ELF-1 (cell line): Measurements from ENCODE around the gene DAZAP1.

Source experiments
- DNase-seq: peaks from one replicate; pipeline ENCODE4 v3.0.0-alpha.2; 2016; ENCODE audit warnings: low read depth, low spot score

The DAZAP1 gene

GRCh38 chr19:1425102-1425837, 17.9 kb downstream of the DAZAP1 start:
- DNase-seq, result no peak

GRCh38 chr19:1425902-1426301, 18.5 kb downstream of the DAZAP1 start:
- peak; percentile 71 for DNase-seq

GRCh38 chr19:1426736-1427135, 19.4 kb downstream of the DAZAP1 start:
- DNase-seq, result no peak

GRCh38 chr19:1427221-1427920, 20.0 kb downstream of the DAZAP1 start:
- no peak for DNase-seq

- no peak for DNase-seq
Measured at GRCh38 chr19:1428738-1429391, 21.5 kb downstream of the DAZAP1 start.

- DNase-seq, result no peak
Measured at GRCh38 chr19:1429750-1430149, 22.4 kb downstream of the DAZAP1 start.

GRCh38 chr19:1430246-1430645, 22.9 kb downstream of the DAZAP1 start:
- no peak for DNase-seq

GRCh38 chr19:1431759-1432506, 24.5 kb downstream of the DAZAP1 start:
- no peak for DNase-seq

DNA sequence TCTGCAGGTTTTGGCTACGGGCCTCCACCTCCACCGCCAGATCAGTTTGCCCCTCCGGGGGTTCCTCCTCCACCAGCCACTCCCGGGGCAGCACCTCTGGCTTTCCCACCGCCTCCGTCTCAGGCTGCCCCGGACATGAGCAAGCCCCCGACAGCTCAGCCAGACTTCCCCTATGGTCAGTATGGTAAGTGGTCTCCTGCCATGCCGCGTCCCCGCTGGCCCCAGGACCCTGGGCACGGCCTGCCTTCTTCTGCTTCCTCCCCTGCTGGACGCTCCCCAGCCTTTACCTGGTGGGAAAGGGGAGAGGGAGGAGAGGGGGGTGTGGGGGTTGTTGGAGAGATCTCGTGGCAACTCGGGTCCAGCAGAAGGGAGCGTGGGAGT, 25.1 kb downstream of the DAZAP1 start:
- no peak for DNase-seq

- no peak for DNase-seq
Measured at GRCh38 chr19:1433119-1434039, 26.0 kb downstream of the DAZAP1 start.

DNA sequence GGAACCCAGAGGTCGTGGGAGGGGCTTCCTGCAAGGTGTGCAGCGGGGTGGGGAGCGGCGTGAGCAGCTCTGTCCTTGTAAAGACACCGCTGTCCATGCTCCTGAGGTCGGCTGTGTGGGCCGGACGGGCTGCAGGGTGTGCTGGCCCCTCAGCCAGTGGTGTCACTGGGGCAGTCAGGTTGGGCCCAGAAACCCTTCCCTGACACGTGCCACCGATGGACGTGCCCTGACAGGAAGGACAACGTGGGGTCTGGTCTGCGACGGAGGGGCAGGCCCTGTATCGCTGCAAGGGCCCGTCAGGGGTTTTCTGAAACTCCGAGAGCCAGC, 26.6 kb downstream of the DAZAP1 start:
- DNase-seq, result no peak

GRCh38 chr19:1434577-1435060, 27.2 kb downstream of the DAZAP1 start:
- no peak for DNase-seq

- DNase-seq, result no peak
Measured at GRCh38 chr19:1435378-1435989, 28.1 kb downstream of the DAZAP1 start.

- DNase-seq, result no peak
Measured at GRCh38 chr19:1437609-1438008, 30.2 kb downstream of the DAZAP1 start.

- peak; percentile 98 for DNase-seq
Measured at GRCh38 chr19:1438035-1438932, 30.9 kb downstream of the DAZAP1 start, which contains the start of gene RPS15. Gene RPS15 (plus strand): TSS chr19:1438396. CDS start chr19:1438426, 30 bp downstream.

DNA sequence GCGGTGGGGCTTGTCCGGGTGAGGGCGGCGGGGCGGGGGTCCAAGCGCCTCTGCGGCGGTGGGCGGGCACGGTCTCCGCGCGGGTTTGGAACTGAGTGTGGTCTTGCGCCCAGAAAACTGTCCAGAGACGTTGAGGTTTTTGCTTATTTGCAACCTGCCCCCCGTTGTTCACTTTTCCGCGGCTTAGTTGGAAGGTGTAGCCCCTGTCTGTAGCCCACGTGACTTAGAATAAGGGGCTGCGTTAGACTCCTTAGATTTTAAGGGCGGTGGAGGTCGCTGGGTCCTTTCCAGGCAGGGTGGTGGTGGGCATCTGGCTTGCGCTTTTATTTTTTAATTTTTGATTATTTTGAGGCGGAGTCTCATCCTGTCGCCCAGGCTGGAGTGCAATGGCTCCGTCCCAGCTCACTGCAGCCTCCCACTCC, 31.6 kb downstream of the DAZAP1 start:
- no peak for DNase-seq

DNA sequence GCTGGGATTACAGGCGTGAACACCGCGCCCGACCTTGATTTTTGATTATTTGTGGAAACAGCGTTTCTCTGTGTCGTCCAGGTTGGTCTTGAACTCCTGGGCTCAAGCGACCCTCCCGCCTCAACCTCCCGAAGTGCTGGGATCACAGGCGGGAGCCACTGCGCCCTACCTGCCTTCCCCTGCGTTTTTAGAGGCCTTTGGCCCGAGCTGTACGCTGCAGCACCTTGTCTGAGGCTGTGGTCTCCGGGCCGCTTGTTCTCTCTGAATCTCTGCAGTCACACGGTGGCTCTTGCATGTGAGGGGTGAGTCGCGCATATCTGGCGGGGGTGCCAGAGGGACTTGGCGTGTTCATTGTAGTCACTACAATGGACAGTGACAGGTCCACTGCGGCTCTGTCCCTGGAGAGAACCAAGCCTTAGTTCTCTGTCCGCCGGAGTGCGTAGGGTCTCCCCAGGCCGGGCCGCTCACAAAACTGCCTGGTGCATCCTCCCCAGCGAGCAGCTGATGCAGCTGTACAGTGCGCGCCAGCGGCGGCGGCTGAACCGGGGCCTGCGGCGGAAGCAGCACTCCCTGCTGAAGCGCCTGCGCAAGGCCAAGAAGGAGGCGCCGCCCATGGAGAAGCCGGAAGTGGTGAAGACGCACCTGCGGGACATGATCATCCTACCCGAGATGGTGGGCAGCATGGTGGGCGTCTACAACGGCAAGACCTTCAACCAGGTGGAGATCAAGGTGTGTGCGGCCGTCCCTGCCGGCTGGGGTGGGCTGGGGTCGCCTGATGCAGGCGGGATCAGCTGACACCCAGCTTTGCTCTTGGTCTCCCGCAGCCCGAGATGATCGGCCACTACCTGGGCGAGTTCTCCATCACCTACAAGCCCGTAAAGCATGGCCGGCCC, 32.4 kb downstream of the DAZAP1 start:
- DNase-seq, result peak; percentile 51

DNA sequence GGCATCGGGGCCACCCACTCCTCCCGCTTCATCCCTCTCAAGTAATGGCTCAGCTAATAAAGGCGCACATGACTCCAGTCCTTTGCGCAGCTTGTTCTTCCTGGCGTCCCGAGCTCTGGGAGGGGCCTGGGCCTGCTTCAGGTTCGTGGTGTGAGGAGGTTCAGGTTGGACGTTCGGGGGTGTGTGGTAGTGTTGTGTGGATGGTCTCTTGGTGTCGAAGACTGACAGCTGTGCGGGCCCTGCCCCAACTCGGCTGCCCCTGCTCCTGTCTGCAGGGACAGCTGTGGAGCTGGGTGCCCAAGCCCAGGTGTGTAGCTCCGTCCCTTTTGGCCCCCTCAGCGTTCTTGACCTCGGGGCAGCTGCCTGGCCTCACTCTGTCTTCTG, 33.0 kb downstream of the DAZAP1 start:
- DNase-seq, result no peak
